ENCODE data around the gene GHR. TPM values are rescaled to one million over a fixed set of nuclear protein-coding genes. Genes with fewer than 3 reads are reported as not detected.
A peak's percentile ranks its signal among the peaks of the same experiment; 100 is the strongest.

Gene GHR
- total RNA-seq, 2 donors from 2014 or later: 5.7 to 12.9 TPM

- 68 to 74% methylated on average over 1 of the region's 1 CpG for WGBS, 2 donors
- H3K27me3 ChIP-seq: no peaks in the 10 kb centered on the region
- no peak overlapping the region for H3K4me3 ChIP-seq
- ATAC-seq: no peak
- no peak for DNase-seq
- TF ChIP-seq POLR2A (IDR thresholded peaks at IDR 0.05) (no peak), CTCF (IDR thresholded peaks at IDR 0.05) (no peak)
- H3K4me1 ChIP-seq: peaks cover 6% of the 10 kb centered on the region
- no peaks in the 10 kb centered on the region for H3K9me3 ChIP-seq
- intact Hi-C loops (cut with DNase I): no loop called here
- no peak overlapping the region for H3K27ac ChIP-seq
- no peaks in the 10 kb centered on the region for H3K36me3 ChIP-seq (replicated peaks in 1 of 2; ENCODE audit: insufficient read depth in 1 of 2, low read depth in 2 of 2)
Observed at GRCh38 chr5:42498000-42498399, 74.8 kb downstream of the GHR start.

- WGBS, 2 donors: 64 to 79% methylated on average over 3 of the region's 3 CpGs
- TF ChIP-seq POLR2A (IDR thresholded peaks at IDR 0.05) (no peak), CTCF (IDR thresholded peaks at IDR 0.05) (no peak)
- H3K4me1 ChIP-seq: peaks cover 6% of the 10 kb centered on the region
- no peaks in the 10 kb centered on the region for H3K27me3 ChIP-seq
- no peak overlapping the region for H3K4me3 ChIP-seq
- no peaks in the 10 kb centered on the region for H3K36me3 ChIP-seq (replicated peaks in 1 of 2; ENCODE audit: insufficient read depth in 1 of 2, low read depth in 2 of 2)
- ATAC-seq: no peak
- H3K9me3 ChIP-seq: no peaks in the 10 kb centered on the region
- DNase-seq: no peak
- H3K27ac ChIP-seq: no peak overlapping the region
- intact Hi-C loops (cut with DNase I): no loop called here
Observed at GRCh38 chr5:42499016-42499415, 75.8 kb downstream of the GHR start.

GRCh38 chr5:42500003-42500599 lies 76.9 kb downstream of the GHR start:
- Histone ChIP-seq H3K4me1 (peaks cover 6% of the 10 kb centered on the region), H3K4me3 (no peak overlapping the region), H3K9me3 (no peaks in the 10 kb centered on the region), H3K27me3 (no peaks in the 10 kb centered on the region), H3K36me3 (replicated peaks in 1 of 2; ENCODE audit: insufficient read depth in 1 of 2, low read depth in 2 of 2) (no peaks in the 10 kb centered on the region), H3K27ac (no peak overlapping the region)
- DNase-seq (no peak), ATAC-seq (peak; percentile 70)
- TF ChIP-seq POLR2A (IDR thresholded peaks at IDR 0.05) (no peak), CTCF (IDR thresholded peaks at IDR 0.05) (no peak)
- intact Hi-C loops (cut with DNase I): no loop called here
- 43 to 46% methylated on average over 6 of the region's 6 CpGs for WGBS, 2 donors

- intact Hi-C loops (cut with DNase I): no loop called here
- ATAC-seq: peak; percentile 74
- Histone ChIP-seq H3K9me3 (no peaks in the 10 kb centered on the region), H3K4me1 (peaks cover 6% of the 10 kb centered on the region), H3K27ac (no peak overlapping the region), H3K4me3 (no peak overlapping the region), H3K27me3 (no peaks in the 10 kb centered on the region), H3K36me3 (replicated peaks in 1 of 2; ENCODE audit: insufficient read depth in 1 of 2, low read depth in 2 of 2) (no peaks in the 10 kb centered on the region)
- no peak for DNase-seq
- 58 to 64% methylated on average over 2 of the region's 2 CpGs for WGBS, 2 donors
- TF ChIP-seq POLR2A (IDR thresholded peaks at IDR 0.05): no peak
- TF ChIP-seq CTCF (IDR thresholded peaks at IDR 0.05): no peak
Observed at GRCh38 chr5:42502613-42503470, 79.6 kb downstream of the GHR start.
